HCT116 (cell line): ENCODE results near the gene MMD. TPM values are rescaled to one million over a fixed set of nuclear protein-coding genes. Genes with fewer than 3 reads are reported as not detected.

Source experiments
- ATAC-seq: fragments of 200-7000 bp; cut with Tn5 transposase; 2 replicates; pipeline ENCODE4 v1.9.1; 2020; ENCODE audit warnings: mild to moderate bottlenecking, moderate library complexity
- BruUV-seq: library from RNA; stranded (reverse); fragments of 400-500 nt; replicated peaks from 2 replicates; lab custom pipeline; 2021; lab: Mats Ljungman, UMichigan
- CTCF ChIA-PET: fragments of 300-600 bp; sonication (Branson Sonifier 250); formaldehyde crosslinking; loops from one replicate; lab custom pipeline; 2021; ENCODE audit warnings: antibody characterized with exemption; lab: Charles Lee
- POLR2A ChIA-PET: fragments of 300-600, 350-600 bp; sonication (Branson Sonifier 250); formaldehyde crosslinking; loops from one replicate; lab custom pipeline; 2021; ENCODE audit warnings: antibody characterized with exemption; lab: Charles Lee
- RAD21 ChIA-PET, 2 experiments: fragments of 300-600 bp; sonication (Branson Sonifier 250); formaldehyde crosslinking; loops; one replicate each; lab custom pipeline; 2023; ENCODE audit warnings: low total read pairs in 2 of 2; ENCODE audit not compliant: uncharacterized antibody in 2 of 2, unreplicated experiment in 2 of 2, low non-redundant PET in 1 of 2; lab: Charles Lee
- DNase-seq: peaks from one replicate; pipeline ENCODE4 v3.0.0-alpha.2; 2010; ENCODE audit warnings: low read depth, low spot score
- H2AFZ ChIP-seq: fragments of 200-600 bp; shearing (Covaris generic), sonication (generic); 2 replicates; pipeline ENCODE4 v1.6.1; 2017; ENCODE audit warnings: low read depth, mixed run types, mixed read lengths, antibody characterized with exemption, low read length; ENCODE audit not compliant: poor library complexity, severe bottlenecking
- H3K27ac ChIP-seq: 2 replicates; pipeline ENCODE4 v1.5.1; 2012; ENCODE audit warnings: low read depth, low read length
- H3K27me3 ChIP-seq: fragments of 200-600 bp; sonication (generic); 2 replicates; pipeline ENCODE4 v1.6.1; 2016; ENCODE audit warnings: mixed run types, low read length, mixed read lengths; ENCODE audit not compliant: insufficient read depth
- H3K36me3 ChIP-seq, 2 experiments: fragments of 200-500 bp in 1 of 2; fragments of 200-600 bp in 1 of 2; sonication (Bioruptor generic) in 1 of 2; sonication (generic) in 1 of 2; 2 replicates each; pipeline versions ENCODE4 v1.5.1 to v1.6.1; 2014 to 2016; ENCODE audit warnings: low read length in 2 of 2, inconsistent platforms in 1 of 2, mixed read lengths in 1 of 2, mixed run types in 1 of 2; ENCODE audit not compliant: insufficient read depth in 2 of 2, control insufficient read depth in 1 of 2
- H3K4me1 ChIP-seq, 2 experiments: fragments of 200-600 bp in 1 of 2; sonication (generic) in 1 of 2; 2 replicates each; pipeline versions ENCODE4 v1.5.1 to v1.6.1; 2012 to 2017; ENCODE audit warnings: low read length in 2 of 2, inconsistent platforms in 1 of 2, mild to moderate bottlenecking in 1 of 2, mixed read lengths in 1 of 2, mixed run types in 1 of 2, moderate library complexity in 1 of 2; ENCODE audit not compliant: insufficient read depth in 2 of 2, control insufficient read depth in 1 of 2
- H3K4me2 ChIP-seq: fragments of 200-600 bp; sonication (generic); 2 replicates; pipeline ENCODE4 v1.6.1; 2017; ENCODE audit warnings: mixed run types, low read length, mixed read lengths
- H3K4me3 ChIP-seq, 2 experiments: fragments of 200-600 bp in 1 of 2; sonication (generic) in 1 of 2; replicated peaks in 1 of 2; 2 replicates each; pipeline ENCODE4 v1.5.1; 2011 to 2016; ENCODE audit warnings: low read length in 2 of 2, control low read depth in 1 of 2, low read depth in 1 of 2, mild to moderate bottlenecking in 1 of 2, mixed read lengths in 1 of 2, mixed run types in 1 of 2
- H3K79me2 ChIP-seq: fragments of 200-600 bp; sonication (generic); 2 replicates; pipeline ENCODE4 v1.6.1; 2017; ENCODE audit warnings: mild to moderate bottlenecking, mixed run types, low read length, moderate library complexity, mixed read lengths; ENCODE audit not compliant: insufficient read depth
- H3K9ac ChIP-seq: fragments of 200-600 bp; sonication (generic); 2 replicates; pipeline ENCODE4 v1.6.1; 2016; ENCODE audit warnings: low read length, mixed read lengths
- H3K9me2 ChIP-seq: fragments of 200-600 bp; sonication (generic), shearing (Covaris generic); 2 replicates; pipeline ENCODE4 v1.6.1; 2017; ENCODE audit warnings: mixed run types, mild to moderate bottlenecking, moderate library complexity; ENCODE audit not compliant: insufficient read depth
- H3K9me3 ChIP-seq, 2 experiments: fragments of 200-500 bp in 1 of 2; fragments of 200-600 bp in 1 of 2; sonication (Bioruptor generic) in 1 of 2; sonication (generic) in 1 of 2; 2 replicates each; pipeline ENCODE4 v1.6.1; 2014 to 2017; ENCODE audit warnings: low read length in 2 of 2, mixed read lengths in 2 of 2, inconsistent platforms in 1 of 2, low read depth in 1 of 2, mild to moderate bottlenecking in 1 of 2, mixed run types in 1 of 2, moderate library complexity in 1 of 2; ENCODE audit not compliant: control insufficient read depth in 1 of 2, insufficient read depth in 1 of 2
- H4K20me1 ChIP-seq: fragments of 200-600 bp; sonication (generic), shearing (Covaris generic); 2 replicates; pipeline ENCODE4 v1.6.1; 2017; ENCODE audit warnings: mixed run types, mild to moderate bottlenecking, moderate library complexity; ENCODE audit not compliant: insufficient read depth
- CBX3 ChIP-seq: IDR thresholded peaks from 2 replicates; pipeline ENCODE4 v1.6.1; 2012; ENCODE audit warnings: low read depth
- CEBPB ChIP-seq: IDR thresholded peaks from 2 replicates; pipeline ENCODE4 v1.6.1; 2012; ENCODE audit warnings: low read depth
- ELF1 ChIP-seq: IDR thresholded peaks from 2 replicates; pipeline ENCODE4 v1.6.1; 2012; ENCODE audit warnings: low read depth, borderline replicate concordance
- FOSL1 ChIP-seq: IDR thresholded peaks from 2 replicates; pipeline ENCODE4 v1.6.1; 2012; ENCODE audit warnings: low read depth
- JUND ChIP-seq: IDR thresholded peaks from 2 replicates; pipeline ENCODE4 v1.6.1; 2012
- POLR2A ChIP-seq: IDR thresholded peaks from 2 replicates; pipeline ENCODE4 v1.7.0; 2011; ENCODE audit warnings: borderline replicate concordance; ENCODE audit not compliant: insufficient read depth, insufficient read length; ENCODE audit errors: extremely low read depth
- POLR2AphosphoS5 ChIP-seq: IDR thresholded peaks from 2 replicates; pipeline ENCODE4 v1.6.1; 2011; ENCODE audit warnings: mild to moderate bottlenecking, low read depth, low read length, moderate library complexity
- RAD21 ChIP-seq: IDR thresholded peaks from 2 replicates; pipeline ENCODE4 v1.6.1; 2012; ENCODE audit warnings: low read depth, mild to moderate bottlenecking
- SIN3A ChIP-seq: IDR thresholded peaks from 2 replicates; pipeline ENCODE4 v1.6.1; 2012; ENCODE audit warnings: low read depth
- SP1 ChIP-seq: IDR thresholded peaks from 2 replicates; pipeline ENCODE4 v1.6.1; 2012; ENCODE audit warnings: low read depth
- SRF ChIP-seq: IDR thresholded peaks from 2 replicates; pipeline ENCODE4 v1.6.1; 2012; ENCODE audit warnings: low read depth
- TCF7L2 ChIP-seq: IDR thresholded peaks from 2 replicates; pipeline ENCODE4 v1.7.0; 2011; ENCODE audit warnings: borderline replicate concordance, inconsistent platforms; ENCODE audit not compliant: insufficient read depth, insufficient read length; ENCODE audit errors: extremely low read depth
- YY1 ChIP-seq: IDR thresholded peaks from 2 replicates; pipeline ENCODE4 v1.6.1; 2011; ENCODE audit warnings: low read length, low read depth, moderate library complexity, mild to moderate bottlenecking; ENCODE audit not compliant: insufficient replicate concordance; ENCODE audit errors: extremely low read depth
- ZNF274 ChIP-seq: fragments of 200-500 bp; sonication (Bioruptor generic); IDR thresholded peaks from 2 replicates; pipeline ENCODE4 v1.6.1; 2014; ENCODE audit warnings: mild to moderate bottlenecking, low read depth, low read length, inconsistent platforms
- intact Hi-C: fragments of 100-400 bp; cut with micrococcal nuclease; formaldehyde crosslinking; loops from 2 replicates; pipeline ENCODE4 v1.10.0; 2022
- total RNA-seq: library from RNA; stranded (reverse); gene quantifications from one replicate; pipeline ENCODE4 v1.2.1, GENCODE V29; 2021; ENCODE audit not compliant: unreplicated experiment
- TF ChIP-seq, protein P1 (sequence below): IDR thresholded peaks from 2 replicates; pipeline ENCODE4 v1.6.1; 2012
- TF ChIP-seq, protein P2 (sequence below): IDR thresholded peaks from 2 replicates; pipeline ENCODE4 v1.6.1; 2012; ENCODE audit warnings: low read depth
- TF ChIP-seq, protein P3 (sequence below): IDR thresholded peaks from 2 replicates; pipeline ENCODE4 v1.6.1; 2012

Gene MMD
- total RNA-seq, 1 experiment from 2014 or later = 21.3 TPM

DNA sequence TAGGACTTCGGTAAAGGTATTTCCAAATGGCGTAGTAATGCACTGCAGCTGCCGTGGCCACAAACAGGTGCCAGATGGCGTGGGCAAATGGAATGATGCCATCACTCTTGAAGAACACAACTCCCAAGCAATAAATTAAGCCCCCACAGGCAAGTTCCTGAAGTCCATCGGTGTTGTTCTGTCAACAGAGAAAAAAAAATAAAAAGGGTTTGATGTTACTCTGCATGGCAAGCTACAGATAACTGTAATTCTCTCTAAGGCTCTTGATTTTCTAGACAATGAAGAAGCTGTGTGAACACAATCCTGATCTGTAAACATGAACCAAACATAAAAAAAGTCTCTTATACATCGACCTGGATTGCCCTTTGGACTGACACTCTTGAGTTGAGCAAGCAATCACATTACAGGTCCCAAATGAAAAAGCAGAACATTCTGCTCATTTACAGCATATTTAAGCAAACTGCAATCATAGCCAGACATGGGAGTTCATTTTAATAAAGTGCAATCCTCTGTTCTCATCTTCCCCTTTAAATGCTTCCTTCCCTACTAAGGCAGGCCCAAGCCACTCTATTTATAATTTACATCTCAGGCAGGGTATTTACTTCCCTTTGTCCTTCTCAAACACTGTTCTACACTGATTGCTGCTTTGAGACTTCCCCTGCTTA, 27.1 kb downstream of the MMD start (continued):
- TF ChIP-seq POLR2A = no peak

DNA sequence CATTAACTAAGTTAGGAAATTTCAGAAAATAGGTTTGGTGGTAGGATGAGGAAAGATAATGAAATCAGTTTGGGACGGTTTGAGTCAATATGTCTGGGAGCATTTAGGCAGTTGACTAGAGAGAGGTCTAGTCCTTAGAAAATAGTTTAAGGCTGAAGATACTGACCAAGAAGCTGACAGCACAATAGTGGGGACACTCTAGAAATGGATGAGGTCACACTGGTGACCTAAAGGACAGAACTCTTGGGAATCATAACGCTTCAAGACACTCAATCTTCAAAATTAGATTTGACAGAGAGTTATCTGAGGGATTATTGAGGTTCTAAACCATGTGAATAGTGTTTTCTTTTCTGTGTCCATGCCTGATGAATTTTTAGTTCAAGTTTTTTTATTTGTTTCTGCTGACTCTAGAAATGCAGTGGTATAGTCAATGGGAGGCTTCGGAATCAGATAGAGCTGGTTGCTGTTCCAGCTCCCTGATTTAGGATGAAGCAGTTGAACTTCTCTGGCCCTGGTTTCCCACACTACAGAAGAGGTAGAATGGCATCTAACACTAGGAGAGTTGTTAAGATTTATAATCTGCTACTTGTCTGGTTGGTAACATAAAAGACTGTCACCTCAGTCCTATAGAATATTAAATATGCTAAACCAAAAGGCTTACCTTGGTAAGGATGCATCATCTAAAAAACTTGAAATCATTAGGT, 29.7 kb downstream of the MMD start:
- H3K27ac ChIP-seq = no peak overlapping the region
- no peaks in the 10 kb centered on the region for H3K27me3 ChIP-seq
- ChIA-PET POLR2A (interaction anchor here (1.0 kb wide), 1 partner anchor 14 kb away, joined by 3 read pairs; no protein-coding TSS in a partner anchor), RAD21 (no interaction called here), CTCF (no interaction called here)
- H3K36me3 ChIP-seq = 0 out of 4 replicates have a peak, but pooled peaks cover 0 to 2% of the 10 kb centered on the region in 2 experiments
- DNase-seq (no peak), ATAC-seq (no peak)
- H2AFZ ChIP-seq = no peak overlapping the region
- no peaks in the 10 kb centered on the region for H3K9me3 ChIP-seq
- BruUV-seq = no TSS peak
- H3K4me2 ChIP-seq = no peak overlapping the region
- H3K79me2 ChIP-seq = no peaks in the 10 kb centered on the region
- no peaks in the 10 kb centered on the region for H4K20me1 ChIP-seq
- H3K4me1 ChIP-seq = no peaks in the 10 kb centered on the region
- intact Hi-C loops = no loop called here
- TF ChIP-seq CEBPB (no peak), ELF1 (no peak), SIN3A (no peak), TCF7L2 (no peak), SRF (no peak), SP1 (no peak), CBX3 (no peak), RAD21 (no peak), JUND (no peak), POLR2AphosphoS5 (no peak), YY1 (no peak), FOSL1 (no peak), ZNF274 (no peak)
- TF ChIP-seq, protein P1, sequence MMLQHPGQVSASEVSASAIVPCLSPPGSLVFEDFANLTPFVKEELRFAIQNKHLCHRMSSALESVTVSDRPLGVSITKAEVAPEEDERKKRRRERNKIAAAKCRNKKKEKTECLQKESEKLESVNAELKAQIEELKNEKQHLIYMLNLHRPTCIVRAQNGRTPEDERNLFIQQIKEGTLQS = no peak
- TF ChIP-seq, protein P2, sequence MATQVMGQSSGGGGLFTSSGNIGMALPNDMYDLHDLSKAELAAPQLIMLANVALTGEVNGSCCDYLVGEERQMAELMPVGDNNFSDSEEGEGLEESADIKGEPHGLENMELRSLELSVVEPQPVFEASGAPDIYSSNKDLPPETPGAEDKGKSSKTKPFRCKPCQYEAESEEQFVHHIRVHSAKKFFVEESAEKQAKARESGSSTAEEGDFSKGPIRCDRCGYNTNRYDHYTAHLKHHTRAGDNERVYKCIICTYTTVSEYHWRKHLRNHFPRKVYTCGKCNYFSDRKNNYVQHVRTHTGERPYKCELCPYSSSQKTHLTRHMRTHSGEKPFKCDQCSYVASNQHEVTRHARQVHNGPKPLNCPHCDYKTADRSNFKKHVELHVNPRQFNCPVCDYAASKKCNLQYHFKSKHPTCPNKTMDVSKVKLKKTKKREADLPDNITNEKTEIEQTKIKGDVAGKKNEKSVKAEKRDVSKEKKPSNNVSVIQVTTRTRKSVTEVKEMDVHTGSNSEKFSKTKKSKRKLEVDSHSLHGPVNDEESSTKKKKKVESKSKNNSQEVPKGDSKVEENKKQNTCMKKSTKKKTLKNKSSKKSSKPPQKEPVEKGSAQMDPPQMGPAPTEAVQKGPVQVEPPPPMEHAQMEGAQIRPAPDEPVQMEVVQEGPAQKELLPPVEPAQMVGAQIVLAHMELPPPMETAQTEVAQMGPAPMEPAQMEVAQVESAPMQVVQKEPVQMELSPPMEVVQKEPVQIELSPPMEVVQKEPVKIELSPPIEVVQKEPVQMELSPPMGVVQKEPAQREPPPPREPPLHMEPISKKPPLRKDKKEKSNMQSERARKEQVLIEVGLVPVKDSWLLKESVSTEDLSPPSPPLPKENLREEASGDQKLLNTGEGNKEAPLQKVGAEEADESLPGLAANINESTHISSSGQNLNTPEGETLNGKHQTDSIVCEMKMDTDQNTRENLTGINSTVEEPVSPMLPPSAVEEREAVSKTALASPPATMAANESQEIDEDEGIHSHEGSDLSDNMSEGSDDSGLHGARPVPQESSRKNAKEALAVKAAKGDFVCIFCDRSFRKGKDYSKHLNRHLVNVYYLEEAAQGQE = no peak
- TF ChIP-seq, protein P3, sequence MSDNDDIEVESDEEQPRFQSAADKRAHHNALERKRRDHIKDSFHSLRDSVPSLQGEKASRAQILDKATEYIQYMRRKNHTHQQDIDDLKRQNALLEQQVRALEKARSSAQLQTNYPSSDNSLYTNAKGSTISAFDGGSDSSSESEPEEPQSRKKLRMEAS = no peak
- no peak overlapping the region for H3K4me3 ChIP-seq
- no peaks in the 10 kb centered on the region for H3K9me2 ChIP-seq
- no peak overlapping the region for H3K9ac ChIP-seq
